Activated T-helper 1 cell treated with anti-CD3 and anti-CD28 coated beads, Interleukin-12 subunit alpha, Interleukin-12 subunit beta, Interleukin-2, Interleukin-4 antibody, amounts not matched to agents 30 ng/mL and 10 ng/mL and 1 ng/mL, durations not matched to agents 14 hours and 24 hours and 36 hours (primary cell): ENCODE data around the gene NNMT. TPM values are rescaled to one million over a fixed set of nuclear protein-coding genes. Genes with fewer than 3 reads are reported as not detected.
A peak's percentile ranks its signal among the peaks of the same experiment; 100 is the strongest.
"Not testable (repeated sequence)": the region's sequence is repeated elsewhere in the genome, so short reads cannot be mapped to it uniquely, and the experiment has no call there.

Source experiments
- DNase-seq: peaks from one replicate; pipeline ENCODE4 v3.0.0; 2021; ENCODE audit warnings: low spot score
- H3K27ac Mint-ChIP-seq: one replicate; pipeline ENCODE4 v1.8.0; 2021; ENCODE audit warnings: mild to moderate bottlenecking, mixed read lengths
- H3K27me3 Mint-ChIP-seq: one replicate; pipeline ENCODE4 v1.8.0; 2022; ENCODE audit warnings: mild to moderate bottlenecking, moderate library complexity, mixed read lengths; ENCODE audit not compliant: insufficient read depth
- H3K36me3 Mint-ChIP-seq: one replicate; pipeline ENCODE4 v1.8.0; 2021; ENCODE audit warnings: low read depth, mixed read lengths
- H3K4me1 Mint-ChIP-seq: one replicate; pipeline ENCODE4 v1.8.0; 2021; ENCODE audit warnings: low read depth, mixed read lengths
- H3K4me3 Mint-ChIP-seq: one replicate; pipeline ENCODE4 v1.8.0; 2021; ENCODE audit warnings: mild to moderate bottlenecking, moderate library complexity, mixed read lengths
- H3K9me3 Mint-ChIP-seq: one replicate; pipeline ENCODE4 v1.8.0; 2021; ENCODE audit warnings: mixed read lengths
- intact Hi-C: fragments of 100-400 bp; cut with micrococcal nuclease; formaldehyde crosslinking; loops from one replicate; pipeline ENCODE4 v1.15.1; 2024
- total RNA-seq: library from RNA; stranded (reverse); gene quantifications from 2 replicates; pipeline ENCODE4 v1.2.3, GENCODE V29; 2022

The NNMT gene
- total RNA-seq, 1 donor from 2014 or later = not detected

GRCh38 chr11:114340311-114341131 lies 44.3 kb downstream of the NNMT start:
- peak overlapping the region; percentile 61 for H3K4me3 Mint-ChIP-seq
- peak; percentile 11 for DNase-seq
- H3K9me3 Mint-ChIP-seq = no peaks in the 10 kb centered on the region
- intact Hi-C loops = loop anchor here (1.0 to 10.0 kb wide), 2 partner anchors 231 to 264 kb away; no protein-coding TSS in a partner anchor
- H3K36me3 Mint-ChIP-seq = no peaks in the 10 kb centered on the region
- H3K27me3 Mint-ChIP-seq = peaks cover 17% of the 10 kb centered on the region
- no peak overlapping the region for H3K27ac Mint-ChIP-seq
- peaks cover 15% of the 10 kb centered on the region for H3K4me1 Mint-ChIP-seq

- Mint-ChIP-seq H3K27me3 (peaks cover 15% of the 10 kb centered on the region), H3K4me1 (peaks cover 15% of the 10 kb centered on the region)
- DNase-seq, H3K36me3 Mint-ChIP-seq, H3K9me3 Mint-ChIP-seq, H3K4me3 Mint-ChIP-seq, H3K27ac Mint-ChIP-seq: not testable (repeated sequence)
- intact Hi-C loops = loop anchor here (10.0 kb wide), 1 partner anchor 263 kb away; no protein-coding TSS in a partner anchor
Measured at GRCh38 chr11:114341667-114342066, 45.5 kb downstream of the NNMT start.

- DNase-seq = no peak
- intact Hi-C loops = loop anchor here (10.0 kb wide), 1 partner anchor 262 kb away; no protein-coding TSS in a partner anchor
- Mint-ChIP-seq H3K9me3 (no peaks in the 10 kb centered on the region), H3K36me3 (no peaks in the 10 kb centered on the region), H3K27ac (no peak overlapping the region), H3K27me3 (peaks cover 8% of the 10 kb centered on the region), H3K4me3 (no peak overlapping the region), H3K4me1 (peaks cover 15% of the 10 kb centered on the region)
Measured at GRCh38 chr11:114342476-114342875, 46.3 kb downstream of the NNMT start.

GRCh38 chr11:114343020-114343419 lies 46.8 kb downstream of the NNMT start:
- Mint-ChIP-seq H3K27ac (no peak overlapping the region), H3K27me3 (peaks cover 8% of the 10 kb centered on the region), H3K36me3 (no peaks in the 10 kb centered on the region), H3K9me3 (no peaks in the 10 kb centered on the region), H3K4me3 (no peak overlapping the region), H3K4me1 (peaks cover 15% of the 10 kb centered on the region)
- intact Hi-C loops = loop anchor here (10.0 kb wide), 1 partner anchor 262 kb away; no protein-coding TSS in a partner anchor
- no peak for DNase-seq

- Mint-ChIP-seq H3K27ac (no peak overlapping the region), H3K4me1 (peaks cover 15% of the 10 kb centered on the region), H3K9me3 (no peaks in the 10 kb centered on the region), H3K4me3 (no peak overlapping the region), H3K36me3 (no peaks in the 10 kb centered on the region), H3K27me3 (peaks cover 8% of the 10 kb centered on the region)
- DNase-seq = no peak
- intact Hi-C loops = loop anchor here (10.0 kb wide), 1 partner anchor 261 kb away; no protein-coding TSS in a partner anchor
Measured at GRCh38 chr11:114343493-114343892, 47.3 kb downstream of the NNMT start.

- Mint-ChIP-seq H3K36me3 (no peaks in the 10 kb centered on the region), H3K27ac (no peak overlapping the region), H3K4me1 (peaks cover 15% of the 10 kb centered on the region), H3K4me3 (no peak overlapping the region), H3K27me3 (peaks cover under 1% of the 10 kb centered on the region), H3K9me3 (no peaks in the 10 kb centered on the region)
- no peak for DNase-seq
- intact Hi-C loops = loop anchor here (10.0 kb wide), 1 partner anchor 260 kb away; no protein-coding TSS in a partner anchor
Measured at GRCh38 chr11:114344494-114344893, 48.3 kb downstream of the NNMT start.

GRCh38 chr11:114345575-114346222 lies 49.5 kb downstream of the NNMT start:
- intact Hi-C loops = loop anchor here (10.0 kb wide), 1 partner anchor 259 kb away; no protein-coding TSS in a partner anchor
- no peak overlapping the region for H3K27ac Mint-ChIP-seq
- no peaks in the 10 kb centered on the region for H3K9me3 Mint-ChIP-seq
- no peak for DNase-seq
- peaks cover 7% of the 10 kb centered on the region for H3K4me1 Mint-ChIP-seq
- no peaks in the 10 kb centered on the region for H3K36me3 Mint-ChIP-seq
- no peaks in the 10 kb centered on the region for H3K27me3 Mint-ChIP-seq
- no peak overlapping the region for H3K4me3 Mint-ChIP-seq

- Mint-ChIP-seq H3K36me3 (no peaks in the 10 kb centered on the region), H3K27me3 (no peaks in the 10 kb centered on the region), H3K4me3 (no peak overlapping the region), H3K4me1 (no peaks in the 10 kb centered on the region), H3K9me3 (no peaks in the 10 kb centered on the region), H3K27ac (no peak overlapping the region)
- DNase-seq = no peak
- intact Hi-C loops = loop anchor here (10.0 kb wide), 1 partner anchor 258 kb away; no protein-coding TSS in a partner anchor
Measured at GRCh38 chr11:114346709-114347141, 50.5 kb downstream of the NNMT start.

- no peaks in the 10 kb centered on the region for H3K27me3 Mint-ChIP-seq
- DNase-seq = no peak
- no peak overlapping the region for H3K27ac Mint-ChIP-seq
- no peak overlapping the region for H3K4me3 Mint-ChIP-seq
- intact Hi-C loops = loop anchor here (1.0 to 10.0 kb wide), 3 partner anchors 52 to 256 kb away; partner anchors contain the start of genes C11orf71, RBM7 and REXO2
- no peaks in the 10 kb centered on the region for H3K36me3 Mint-ChIP-seq
- H3K4me1 Mint-ChIP-seq = no peaks in the 10 kb centered on the region
- no peaks in the 10 kb centered on the region for H3K9me3 Mint-ChIP-seq
Measured at GRCh38 chr11:114348200-114349191, 52.3 kb downstream of the NNMT start.

GRCh38 chr11:114350022-114350421 lies 53.8 kb downstream of the NNMT start:
- Mint-ChIP-seq H3K27me3 (no peaks in the 10 kb centered on the region), H3K36me3 (no peaks in the 10 kb centered on the region), H3K4me3 (no peak overlapping the region), H3K27ac (no peak overlapping the region), H3K4me1 (no peaks in the 10 kb centered on the region), H3K9me3 (no peaks in the 10 kb centered on the region)
- no peak for DNase-seq
- intact Hi-C loops = no loop called here

GRCh38 chr11:114353443-114353842 lies 57.2 kb downstream of the NNMT start:
- no peak for DNase-seq
- H3K9me3 Mint-ChIP-seq = no peaks in the 10 kb centered on the region
- H3K4me3 Mint-ChIP-seq = no peak overlapping the region
- intact Hi-C loops = no loop called here
- no peaks in the 10 kb centered on the region for H3K36me3 Mint-ChIP-seq
- no peak overlapping the region for H3K27ac Mint-ChIP-seq
- H3K27me3 Mint-ChIP-seq = peaks cover 3% of the 10 kb centered on the region
- no peaks in the 10 kb centered on the region for H3K4me1 Mint-ChIP-seq

- Mint-ChIP-seq H3K9me3 (no peaks in the 10 kb centered on the region), H3K4me3 (no peak overlapping the region), H3K27me3 (peaks cover 8% of the 10 kb centered on the region), H3K27ac (no peak overlapping the region), H3K4me1 (no peaks in the 10 kb centered on the region), H3K36me3 (no peaks in the 10 kb centered on the region)
- intact Hi-C loops = no loop called here
- no peak for DNase-seq
Measured at GRCh38 chr11:114354076-114354475, 57.9 kb downstream of the NNMT start.
